GM20000 (cell line): ENCODE data around the gene HDGFL1.

Experiments
- DNase-seq: peaks from one replicate; pipeline ENCODE4 v3.0.0; 2012; ENCODE audit warnings: low spot score
- TF ChIP-seq, protein P1 (sequence below): IDR thresholded peaks from 2 replicates; pipeline ENCODE4 v1.5.1; 2012; ENCODE audit warnings: mild to moderate bottlenecking, control low read depth; ENCODE audit errors: extremely low read depth, missing control alignments

HDGFL1 gene

DNA sequence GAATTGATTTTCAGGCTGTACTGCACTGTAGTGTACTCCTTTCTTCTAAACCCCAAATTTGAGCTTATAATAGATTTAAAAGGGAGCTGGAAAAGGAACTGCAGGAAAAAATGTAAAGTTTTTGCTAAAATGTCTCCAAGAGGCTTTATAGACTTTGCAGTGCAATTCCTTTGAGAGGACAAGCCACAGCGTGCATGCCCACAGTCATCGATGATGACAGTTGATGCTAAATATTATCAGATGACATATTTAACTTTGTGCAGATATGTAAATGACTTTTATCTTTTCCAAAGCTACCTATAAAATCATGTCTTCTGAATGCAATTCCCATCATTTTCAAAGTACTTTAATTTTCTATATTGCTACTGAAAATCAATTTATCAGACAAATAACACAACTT, 24.3 kb upstream of the HDGFL1 start:
- TF ChIP-seq, protein P1, sequence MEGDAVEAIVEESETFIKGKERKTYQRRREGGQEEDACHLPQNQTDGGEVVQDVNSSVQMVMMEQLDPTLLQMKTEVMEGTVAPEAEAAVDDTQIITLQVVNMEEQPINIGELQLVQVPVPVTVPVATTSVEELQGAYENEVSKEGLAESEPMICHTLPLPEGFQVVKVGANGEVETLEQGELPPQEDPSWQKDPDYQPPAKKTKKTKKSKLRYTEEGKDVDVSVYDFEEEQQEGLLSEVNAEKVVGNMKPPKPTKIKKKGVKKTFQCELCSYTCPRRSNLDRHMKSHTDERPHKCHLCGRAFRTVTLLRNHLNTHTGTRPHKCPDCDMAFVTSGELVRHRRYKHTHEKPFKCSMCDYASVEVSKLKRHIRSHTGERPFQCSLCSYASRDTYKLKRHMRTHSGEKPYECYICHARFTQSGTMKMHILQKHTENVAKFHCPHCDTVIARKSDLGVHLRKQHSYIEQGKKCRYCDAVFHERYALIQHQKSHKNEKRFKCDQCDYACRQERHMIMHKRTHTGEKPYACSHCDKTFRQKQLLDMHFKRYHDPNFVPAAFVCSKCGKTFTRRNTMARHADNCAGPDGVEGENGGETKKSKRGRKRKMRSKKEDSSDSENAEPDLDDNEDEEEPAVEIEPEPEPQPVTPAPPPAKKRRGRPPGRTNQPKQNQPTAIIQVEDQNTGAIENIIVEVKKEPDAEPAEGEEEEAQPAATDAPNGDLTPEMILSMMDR = no peak
- no peak for DNase-seq

DNA sequence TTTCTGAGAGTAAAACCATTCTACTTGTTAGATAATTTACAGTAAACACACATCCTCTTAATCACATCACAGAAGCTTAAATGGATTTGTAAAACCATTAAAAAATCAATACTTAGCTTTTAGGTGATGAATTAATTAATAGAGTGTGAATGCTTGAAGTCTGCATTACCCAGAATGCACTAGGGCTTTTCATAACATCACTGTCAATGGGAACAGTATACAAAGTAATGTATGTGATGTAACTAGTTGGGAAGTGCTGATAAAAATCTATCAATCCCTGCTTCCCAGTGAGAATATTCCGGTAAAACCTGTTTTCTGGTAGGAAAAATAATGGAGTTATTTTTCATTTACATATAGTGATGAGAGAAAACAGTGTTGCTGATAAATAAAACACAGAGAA, 23.1 kb upstream of the HDGFL1 start:
- TF ChIP-seq, protein P1 = no peak
- no peak for DNase-seq

DNA sequence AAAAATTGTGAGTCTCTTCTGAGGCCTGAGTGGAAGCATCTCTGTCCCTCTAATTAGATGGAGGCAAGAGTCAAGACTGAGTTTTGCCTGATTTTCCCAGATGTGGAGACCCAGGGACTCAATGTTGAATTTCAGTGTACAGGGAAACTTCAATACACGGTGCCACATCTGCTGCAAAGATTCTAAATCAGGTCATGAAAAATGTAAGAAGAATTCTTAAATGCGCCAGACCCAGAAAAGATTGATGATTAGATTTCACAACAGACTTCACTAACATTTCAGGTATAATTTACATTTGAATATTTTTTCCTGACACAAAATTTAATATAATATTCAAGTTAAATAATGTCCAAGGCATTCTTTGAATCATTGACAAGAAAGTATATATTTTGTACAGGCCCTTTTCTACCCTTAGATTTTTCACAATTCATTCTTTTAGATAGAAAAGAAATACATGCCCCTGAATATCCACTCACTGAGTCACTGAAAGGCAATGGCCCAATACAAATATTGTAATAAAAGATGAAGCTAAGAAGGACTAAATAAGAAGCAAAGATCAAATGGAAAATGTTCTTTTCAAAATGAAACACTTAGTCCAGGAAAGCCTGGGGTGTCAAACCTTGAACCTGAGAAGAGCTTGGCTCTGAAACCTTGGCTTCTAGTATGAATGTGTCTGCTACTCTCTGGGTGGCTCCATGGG, 18.2 kb upstream of the HDGFL1 start:
- DNase-seq = no peak

DNA sequence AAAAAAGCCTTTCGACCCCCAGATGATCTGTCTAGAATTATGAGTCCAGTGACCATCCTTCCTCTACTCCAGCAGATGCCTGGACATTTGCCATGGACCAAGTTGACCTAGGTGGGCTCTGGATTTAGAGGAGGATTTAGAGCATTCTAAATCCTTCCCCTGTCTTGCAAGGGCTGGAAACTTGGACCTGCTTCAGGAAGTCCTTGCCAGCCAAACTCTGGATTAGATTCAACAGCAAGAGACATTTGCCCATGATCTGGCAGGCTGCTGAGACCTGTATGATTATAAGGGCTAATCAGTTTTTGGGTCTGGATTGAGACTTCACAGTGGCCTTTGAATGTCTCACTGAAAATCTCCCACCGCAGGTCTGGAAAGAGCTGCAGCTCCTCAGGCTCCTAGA, 13.1 kb upstream of the HDGFL1 start:
- TF ChIP-seq, protein P1 = no peak
- no peak for DNase-seq

More for the DNA sequence above, 18.2 kb upstream of the HDGFL1 start:
- TF ChIP-seq, protein P1 = no peak

DNA sequence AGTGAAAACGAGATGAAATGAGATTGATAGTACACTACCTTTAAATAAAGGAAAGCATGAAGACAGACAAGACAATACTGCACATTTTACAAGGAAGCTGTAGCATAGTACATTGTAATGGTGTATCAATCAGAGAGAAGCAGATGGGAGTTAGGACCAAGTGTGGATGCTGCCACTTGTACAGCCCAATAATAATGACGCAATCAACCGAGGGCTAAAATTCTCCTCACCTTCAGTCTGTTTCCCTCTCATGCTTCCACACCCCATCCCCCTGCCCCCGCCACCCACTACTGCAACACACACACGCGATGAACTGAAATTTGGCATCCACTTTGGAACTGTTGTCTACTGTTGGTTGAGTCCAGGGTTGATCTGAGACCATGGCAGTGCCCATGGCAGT, 12.4 kb upstream of the HDGFL1 start:
- TF ChIP-seq, protein P1 = no peak
- DNase-seq = no peak

DNA sequence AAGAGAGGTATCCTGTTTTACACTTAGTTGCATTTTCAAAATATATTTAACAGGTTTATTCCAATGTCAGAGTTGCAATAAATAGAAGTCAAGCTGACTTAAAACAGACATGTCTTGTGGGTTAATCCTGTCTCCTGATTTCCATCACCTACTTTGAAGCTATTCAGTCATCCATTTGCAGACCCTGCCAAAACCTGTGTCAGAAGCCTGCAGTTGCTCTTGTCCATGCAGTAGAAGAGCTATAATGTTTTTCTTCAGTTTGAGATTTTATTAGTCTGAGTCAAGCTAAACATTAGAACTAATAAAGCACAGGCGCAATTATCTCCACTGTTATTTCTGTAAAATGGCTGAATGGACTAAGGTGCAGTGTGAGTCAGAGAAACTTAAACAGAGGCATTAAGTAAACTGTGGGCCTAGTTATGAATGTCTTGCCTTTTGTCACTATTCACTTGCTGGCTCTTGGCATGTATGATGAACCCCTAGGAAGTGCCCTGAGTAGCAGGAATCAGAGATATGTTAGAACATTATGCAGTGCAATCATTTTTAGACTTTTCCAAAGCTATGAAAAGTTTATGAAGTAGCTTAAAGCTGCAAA, 11.0 kb upstream of the HDGFL1 start:
- DNase-seq = no peak
- TF ChIP-seq, protein P1 = no peak

DNA sequence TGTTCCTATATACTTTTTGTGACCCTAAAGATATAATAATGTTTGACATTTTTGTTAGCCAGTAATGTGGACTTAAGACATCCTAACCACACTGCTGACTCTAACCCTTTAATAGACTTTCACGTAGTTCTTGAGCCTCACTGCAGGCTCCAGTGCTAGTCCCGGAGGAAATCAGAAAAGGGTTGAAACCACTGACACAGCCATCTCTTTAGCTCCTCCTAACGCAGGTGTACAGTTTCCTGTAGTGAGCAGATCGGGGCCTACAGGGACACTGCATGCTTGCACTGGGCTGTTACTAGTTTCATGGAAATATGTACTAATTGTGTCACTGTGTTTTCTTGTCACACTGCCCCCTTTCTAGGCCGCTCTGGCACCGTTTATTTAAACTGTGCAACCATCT, 512 bp upstream of the HDGFL1 start:
- no peak for DNase-seq
- TF ChIP-seq, protein P1 = no peak
